ENCODE measurements around the gene TBC1D8.
"Not testable (repeated sequence)": the region's sequence is repeated elsewhere in the genome, so short reads cannot be mapped to it uniquely, and the experiment has no call there.

Gene TBC1D8

GRCh38 chr2:101179982-101180381, 28.8 kb upstream of the TBC1D8 start:
- TF ChIP-seq CTCF (IDR thresholded peaks at IDR 0.05; ENCODE audit: control extremely low read depth, extremely low read depth, low read depth, missing control alignments): no peak
- CTCF ChIA-PET: no interaction called here
- no peak for DNase-seq (ENCODE audit: extremely low spot score)
- POLR2A ChIA-PET: no interaction called here

- CTCF ChIA-PET: no interaction called here
- POLR2A ChIA-PET: no interaction called here
- DNase-seq (ENCODE audit: extremely low spot score): no peak
- no peak for TF ChIP-seq CTCF (IDR thresholded peaks at IDR 0.05; ENCODE audit: control extremely low read depth, extremely low read depth, low read depth, missing control alignments)
These were observed 25.6 kb upstream of the TBC1D8 start for GRCh38 chr2:101176803-101177202.

DNA sequence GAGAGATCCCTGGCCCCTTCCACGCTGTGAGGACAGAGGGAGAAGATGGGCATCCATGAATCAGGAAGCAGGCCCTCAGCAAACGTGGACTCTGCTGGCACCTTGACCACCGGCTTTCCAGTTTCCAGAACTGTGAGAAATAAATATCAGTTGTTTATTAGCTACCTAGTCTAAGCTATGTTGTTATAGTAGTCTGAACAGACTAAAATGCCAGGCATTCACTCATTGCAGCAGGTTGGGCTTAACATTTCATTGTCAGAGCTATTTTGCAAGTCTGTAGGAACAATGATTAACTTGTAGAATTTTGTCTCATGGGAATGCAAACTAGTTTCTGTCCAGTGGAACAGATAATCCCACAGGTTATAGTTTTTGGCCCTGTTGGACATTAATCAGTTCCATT, 24.8 kb upstream of the TBC1D8 start:
- ChIA-PET POLR2A (no interaction called here), CTCF (interaction anchor here (1.5 kb wide), 1 partner anchor 13 kb away, joined by 5 read pairs; no protein-coding TSS in a partner anchor)
- DNase-seq (ENCODE audit: extremely low spot score): no peak
- no peak for TF ChIP-seq CTCF (IDR thresholded peaks at IDR 0.05; ENCODE audit: control extremely low read depth, extremely low read depth, low read depth, missing control alignments)

DNA sequence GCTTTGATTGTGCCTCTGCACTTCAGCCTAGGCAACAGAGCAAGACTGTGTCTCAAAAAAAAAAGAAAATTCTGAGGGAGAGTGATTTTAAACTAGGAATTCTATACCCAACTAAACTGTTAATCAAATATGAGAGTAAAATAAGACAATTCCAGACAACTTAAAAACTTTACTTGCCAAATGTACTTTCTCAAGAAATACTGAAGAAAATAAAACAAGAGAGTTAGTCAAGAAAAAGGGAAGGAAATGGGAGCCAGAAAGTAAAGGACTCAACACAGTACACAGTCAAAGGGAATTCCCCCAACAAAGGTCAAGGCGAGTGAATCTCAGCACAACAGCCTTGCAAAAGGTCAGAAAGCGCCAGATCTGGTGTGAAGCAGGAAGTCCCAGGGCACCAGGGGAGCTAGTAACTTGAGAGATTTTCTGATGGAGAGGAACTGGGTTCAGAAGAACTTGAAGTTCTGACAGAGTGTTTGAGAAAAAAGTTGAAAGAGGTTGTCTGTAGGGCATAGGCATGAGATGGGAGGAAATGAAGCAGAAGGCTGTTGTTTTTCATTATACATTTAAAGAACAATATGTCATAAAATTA, 22.6 kb upstream of the TBC1D8 start:
- ChIA-PET POLR2A (no interaction called here), CTCF (interaction anchor here (1.8 kb wide), 1 partner anchor 20 kb away, joined by 4 read pairs; no protein-coding TSS in a partner anchor)
- no peak for TF ChIP-seq CTCF (IDR thresholded peaks at IDR 0.05; ENCODE audit: control extremely low read depth, extremely low read depth, low read depth, missing control alignments)
- peak; percentile 48 for DNase-seq (ENCODE audit: extremely low spot score)

DNA sequence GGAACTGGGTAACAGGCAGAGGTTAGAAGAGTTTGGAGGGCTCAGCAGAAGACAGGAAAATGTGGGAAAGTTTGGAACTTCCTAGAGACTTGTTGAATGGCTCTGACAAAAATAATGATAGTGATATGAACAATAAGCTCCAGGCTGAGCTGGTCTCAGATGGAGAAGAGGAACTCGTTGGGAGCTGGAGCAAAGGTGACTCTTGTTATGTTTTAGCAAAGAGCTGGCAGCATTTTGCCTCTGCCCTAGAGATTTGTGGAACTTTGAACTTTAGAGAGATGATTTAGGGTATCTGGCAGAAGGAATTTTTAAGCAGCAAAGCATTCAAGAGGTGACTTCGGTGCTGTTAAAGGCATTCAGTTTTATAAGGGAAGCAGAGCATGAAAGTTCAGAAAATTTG, 18.6 kb upstream of the TBC1D8 start:
- POLR2A ChIA-PET; DNase-seq (ENCODE audit: extremely low spot score): not testable (repeated sequence)
- CTCF ChIA-PET: interaction anchor here (1.3 kb wide), 1 partner anchor 11 kb away, joined by 3 read pairs; no protein-coding TSS in a partner anchor

DNA sequence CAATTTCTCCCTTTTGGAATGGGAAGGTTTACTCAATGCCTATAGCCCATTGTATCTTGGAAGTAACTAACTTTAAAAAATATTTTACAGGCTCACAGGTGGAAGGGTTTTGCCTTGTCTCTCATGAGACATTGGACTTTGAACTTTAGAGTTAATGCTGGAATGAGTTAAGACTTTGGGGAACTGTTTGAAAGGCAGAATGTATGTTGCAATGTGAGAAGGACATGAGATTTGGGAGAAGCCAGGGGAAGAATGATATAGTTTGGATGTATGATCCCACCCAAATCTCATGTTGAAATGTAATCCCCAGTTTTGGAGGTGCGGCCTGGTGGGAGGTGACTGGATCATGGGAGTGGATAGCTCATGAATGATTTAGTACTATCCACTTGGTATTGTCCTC, 17.5 kb upstream of the TBC1D8 start:
- DNase-seq (ENCODE audit: extremely low spot score): no peak
- TF ChIP-seq CTCF (IDR thresholded peaks at IDR 0.05; ENCODE audit: control extremely low read depth, extremely low read depth, low read depth, missing control alignments): no peak
- ChIA-PET CTCF (interaction anchor here (1.2 kb wide), 1 partner anchor 14 kb away, joined by 3 read pairs; no protein-coding TSS in a partner anchor), POLR2A (no interaction called here)

GRCh38 chr2:101167532-101167931, 16.4 kb upstream of the TBC1D8 start:
- POLR2A ChIA-PET; CTCF ChIA-PET; DNase-seq (ENCODE audit: extremely low spot score): not testable (repeated sequence)

DNA sequence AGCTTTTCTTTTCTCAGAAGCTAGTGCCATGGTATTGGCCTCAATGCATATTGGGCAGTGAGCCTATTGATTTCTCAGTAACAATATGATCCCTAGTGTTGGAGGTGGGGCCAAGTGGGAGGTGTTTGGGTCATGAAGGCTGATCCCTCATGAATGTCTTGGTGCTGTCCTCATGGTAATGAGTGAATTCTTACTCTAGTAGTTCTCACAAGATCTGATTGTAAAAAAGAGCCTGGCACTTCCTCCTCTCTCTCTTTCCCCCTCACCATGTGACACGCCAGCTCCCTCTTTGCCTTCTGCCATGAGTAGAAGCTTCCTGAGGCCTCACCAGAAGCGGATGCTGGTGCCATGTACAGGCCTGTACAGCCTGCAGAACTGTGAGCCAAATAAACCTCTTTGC, 12.8 kb upstream of the TBC1D8 start:
- CTCF ChIA-PET: interaction anchor here (4.0 kb wide), 1 partner anchor 11 kb away, joined by 11 read pairs; no protein-coding TSS in a partner anchor
- no peak for DNase-seq (ENCODE audit: extremely low spot score)
- POLR2A ChIA-PET: no interaction called here
- TF ChIP-seq CTCF (IDR thresholded peaks at IDR 0.05; ENCODE audit: control extremely low read depth, extremely low read depth, low read depth, missing control alignments): no peak

All from GM10248 (cell line).